GM21786 (cell line): ENCODE data around the gene RUFY1.
"Not testable (repeated sequence)": the region's sequence is repeated elsewhere in the genome, so short reads cannot be mapped to it uniquely, and the experiment has no call there.

Experiments
- ATAC-seq: cut with Tn5 transposase; IDR thresholded peaks from one replicate; pipeline ENCODE4 v1.9.1; 2021; ENCODE audit not compliant: unreplicated experiment

The RUFY1 gene, protein sequence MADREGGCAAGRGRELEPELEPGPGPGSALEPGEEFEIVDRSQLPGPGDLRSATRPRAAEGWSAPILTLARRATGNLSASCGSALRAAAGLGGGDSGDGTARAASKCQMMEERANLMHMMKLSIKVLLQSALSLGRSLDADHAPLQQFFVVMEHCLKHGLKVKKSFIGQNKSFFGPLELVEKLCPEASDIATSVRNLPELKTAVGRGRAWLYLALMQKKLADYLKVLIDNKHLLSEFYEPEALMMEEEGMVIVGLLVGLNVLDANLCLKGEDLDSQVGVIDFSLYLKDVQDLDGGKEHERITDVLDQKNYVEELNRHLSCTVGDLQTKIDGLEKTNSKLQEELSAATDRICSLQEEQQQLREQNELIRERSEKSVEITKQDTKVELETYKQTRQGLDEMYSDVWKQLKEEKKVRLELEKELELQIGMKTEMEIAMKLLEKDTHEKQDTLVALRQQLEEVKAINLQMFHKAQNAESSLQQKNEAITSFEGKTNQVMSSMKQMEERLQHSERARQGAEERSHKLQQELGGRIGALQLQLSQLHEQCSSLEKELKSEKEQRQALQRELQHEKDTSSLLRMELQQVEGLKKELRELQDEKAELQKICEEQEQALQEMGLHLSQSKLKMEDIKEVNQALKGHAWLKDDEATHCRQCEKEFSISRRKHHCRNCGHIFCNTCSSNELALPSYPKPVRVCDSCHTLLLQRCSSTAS

GRCh38 chr5:179550511-179551342 lies at the start of gene RUFY1:
Gene RUFY1, plus strand, starts transcription at chr5:179550554. Its CDS starts 16 bp downstream, at chr5:179550570.
- ATAC-seq, result peak; percentile 75

- ATAC-seq, result not testable (repeated sequence)
Observed at GRCh38 chr5:179501997-179502396, 48.4 kb upstream of the RUFY1 start.

- ATAC-seq, result not testable (repeated sequence)
Observed at GRCh38 chr5:179502420-179502819, 47.9 kb upstream of the RUFY1 start.

DNA sequence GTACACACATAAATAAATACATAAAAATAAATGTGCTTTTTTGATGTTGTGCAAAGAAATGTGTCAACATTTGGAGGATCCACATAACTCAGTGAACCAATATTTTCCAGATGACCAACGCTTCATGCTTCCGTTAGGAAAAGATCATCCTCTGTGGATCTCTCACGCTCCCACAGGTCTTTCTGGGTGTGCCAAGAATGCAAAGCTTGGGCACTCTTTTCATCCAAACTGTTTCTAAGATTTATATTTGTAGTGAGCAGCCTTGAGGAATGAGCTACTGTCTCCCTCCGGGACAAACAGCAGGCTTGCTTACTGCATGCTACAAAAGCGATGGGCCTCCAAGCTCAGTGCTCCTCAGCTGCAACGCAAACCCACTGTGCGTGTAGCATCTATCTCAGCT lies 46.2 kb upstream of the RUFY1 start:
- no peak for ATAC-seq

DNA sequence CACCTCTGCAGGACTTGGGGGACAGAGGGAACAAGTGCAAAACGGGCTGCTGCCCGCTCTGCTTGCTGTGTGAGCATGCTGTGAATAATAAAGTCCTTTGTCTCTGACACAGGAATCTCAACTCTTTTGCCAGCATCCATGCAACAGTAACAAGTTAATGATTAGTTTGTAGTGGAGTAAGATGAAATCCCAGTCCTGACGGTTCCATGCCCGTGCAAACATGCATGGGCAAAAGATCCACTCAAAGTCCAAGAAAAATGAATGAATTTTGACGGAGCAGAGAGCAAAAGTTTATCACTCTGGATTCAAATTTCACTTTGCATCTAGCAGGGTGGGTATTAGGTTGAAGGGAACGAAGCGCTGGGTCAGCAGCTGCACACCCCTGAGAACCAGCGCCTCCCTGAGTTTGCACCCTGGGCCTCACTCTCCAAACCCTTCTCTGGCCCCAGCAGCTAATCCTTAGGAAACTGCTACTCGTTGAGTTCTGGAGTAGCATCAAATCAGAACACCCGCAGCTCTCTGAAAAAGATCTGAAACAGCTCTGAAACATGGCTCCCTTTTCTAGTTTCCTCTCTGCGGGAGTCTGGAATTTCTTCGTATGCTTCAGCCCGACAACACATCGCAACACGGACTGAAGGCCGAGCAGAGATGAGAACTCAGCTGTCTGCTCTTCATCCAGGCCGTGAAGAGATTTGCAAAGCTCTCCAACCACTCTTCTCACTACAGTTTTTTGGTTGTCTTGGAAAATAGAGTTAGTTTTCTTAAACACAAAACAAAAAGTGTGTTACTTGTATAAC lies 45.6 kb upstream of the RUFY1 start:
- no peak for ATAC-seq

DNA sequence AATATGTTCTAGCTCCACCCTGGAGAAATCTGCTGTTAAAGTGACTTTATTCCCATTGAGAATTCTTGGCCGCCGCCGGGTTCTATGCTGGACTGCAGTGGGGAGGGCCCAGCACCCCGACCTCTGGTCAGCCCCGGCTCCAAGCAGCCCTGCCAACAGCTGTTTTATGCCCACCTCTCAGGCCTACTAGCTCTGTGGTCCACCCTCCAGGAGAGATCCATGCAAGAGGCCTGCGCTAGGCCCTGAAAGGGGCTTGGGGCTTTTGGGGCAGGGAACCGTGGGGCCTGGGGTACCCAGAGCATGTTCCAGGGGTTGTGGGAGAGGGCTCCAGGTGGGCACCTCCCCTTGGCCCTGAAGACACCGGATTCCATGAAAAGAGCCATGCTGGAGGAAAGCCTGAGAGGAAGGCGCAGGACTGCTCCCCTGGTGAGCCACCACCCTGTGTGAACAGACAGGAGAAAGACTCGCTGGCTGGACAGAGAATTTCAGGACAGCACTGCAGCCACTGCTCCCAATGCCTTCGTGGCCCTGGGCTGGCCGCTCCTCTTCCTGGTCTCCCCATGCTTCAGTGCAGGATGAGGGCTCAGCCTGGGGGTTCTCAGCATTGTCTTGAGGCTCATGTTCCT lies 44.6 kb upstream of the RUFY1 start:
- no peak for ATAC-seq

GRCh38 chr5:179509239-179509638 lies 41.1 kb upstream of the RUFY1 start:
- ATAC-seq, result peak; percentile 58

GRCh38 chr5:179509845-179510244 lies 40.5 kb upstream of the RUFY1 start:
- ATAC-seq, result no peak

DNA sequence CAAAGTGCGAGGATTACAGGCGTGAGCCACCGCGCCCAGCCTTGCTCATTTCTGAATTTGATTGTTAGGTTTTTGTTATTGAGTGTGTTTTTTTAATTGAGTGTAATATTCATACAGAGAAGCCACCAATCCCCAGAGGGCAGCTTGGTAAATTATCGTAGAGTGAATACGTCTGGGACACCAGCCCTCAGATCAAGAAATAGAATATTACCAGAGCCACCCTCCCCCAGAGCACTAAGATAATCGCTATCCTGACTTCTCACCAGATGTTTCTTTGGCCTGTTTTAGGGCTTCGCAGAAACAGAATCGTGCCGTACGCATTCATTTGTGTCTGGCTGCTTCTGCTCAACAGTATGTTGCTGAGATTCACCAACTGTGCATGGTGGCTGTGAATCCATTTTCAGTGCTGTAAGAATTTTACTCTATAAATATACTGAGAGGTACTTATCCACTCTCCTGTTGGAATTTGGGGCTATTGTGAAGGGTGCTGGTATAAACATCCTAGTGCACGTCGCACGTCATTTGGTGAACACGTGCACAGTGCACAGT lies 37.8 kb upstream of the RUFY1 start:
- ATAC-seq, result no peak

DNA sequence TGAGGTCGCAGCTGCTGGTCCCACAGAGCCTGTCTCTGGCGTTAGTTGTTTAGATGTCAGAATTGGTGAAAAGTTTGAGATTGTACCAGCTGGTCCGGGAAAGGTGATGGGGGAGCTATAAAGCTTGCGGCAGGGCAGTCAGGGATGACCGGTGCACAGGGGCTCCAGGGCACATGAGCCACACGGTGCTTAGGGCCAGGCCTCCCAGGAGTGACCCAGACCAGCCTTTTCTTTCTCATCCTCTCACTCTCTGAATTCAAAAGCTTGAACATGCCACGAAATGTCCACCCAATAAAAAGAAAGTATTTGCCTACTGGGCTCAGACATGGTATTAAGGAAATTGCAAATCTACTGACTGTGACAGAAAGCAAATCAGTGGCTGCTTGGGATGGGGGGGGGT lies 34.9 kb upstream of the RUFY1 start:
- ATAC-seq, result not testable (repeated sequence)

GRCh38 chr5:179516221-179516620 lies 34.1 kb upstream of the RUFY1 start:
- ATAC-seq, result no peak

- not testable (repeated sequence) for ATAC-seq
Observed at GRCh38 chr5:179517746-179518145, 32.6 kb upstream of the RUFY1 start.

DNA sequence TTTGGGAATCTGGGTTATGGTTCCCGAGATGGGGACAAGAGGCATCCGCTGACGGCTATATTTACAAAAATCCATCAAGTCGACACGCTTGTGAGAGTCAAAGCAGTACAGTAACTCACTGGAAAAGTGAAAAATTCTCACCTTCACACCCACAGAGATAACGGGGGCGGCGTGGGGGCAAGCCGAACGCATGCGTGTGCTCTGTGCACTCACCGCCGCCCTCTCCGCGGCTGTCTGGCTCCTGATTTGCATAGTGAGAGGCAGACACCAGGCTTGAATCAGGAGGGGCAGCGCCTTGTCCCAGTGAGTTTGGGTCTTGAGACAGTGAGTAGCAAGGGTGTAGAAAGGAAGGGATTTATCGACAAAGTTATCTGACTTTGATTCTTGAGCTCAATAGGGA lies 32.0 kb upstream of the RUFY1 start:
- ATAC-seq, result peak; percentile 56

DNA sequence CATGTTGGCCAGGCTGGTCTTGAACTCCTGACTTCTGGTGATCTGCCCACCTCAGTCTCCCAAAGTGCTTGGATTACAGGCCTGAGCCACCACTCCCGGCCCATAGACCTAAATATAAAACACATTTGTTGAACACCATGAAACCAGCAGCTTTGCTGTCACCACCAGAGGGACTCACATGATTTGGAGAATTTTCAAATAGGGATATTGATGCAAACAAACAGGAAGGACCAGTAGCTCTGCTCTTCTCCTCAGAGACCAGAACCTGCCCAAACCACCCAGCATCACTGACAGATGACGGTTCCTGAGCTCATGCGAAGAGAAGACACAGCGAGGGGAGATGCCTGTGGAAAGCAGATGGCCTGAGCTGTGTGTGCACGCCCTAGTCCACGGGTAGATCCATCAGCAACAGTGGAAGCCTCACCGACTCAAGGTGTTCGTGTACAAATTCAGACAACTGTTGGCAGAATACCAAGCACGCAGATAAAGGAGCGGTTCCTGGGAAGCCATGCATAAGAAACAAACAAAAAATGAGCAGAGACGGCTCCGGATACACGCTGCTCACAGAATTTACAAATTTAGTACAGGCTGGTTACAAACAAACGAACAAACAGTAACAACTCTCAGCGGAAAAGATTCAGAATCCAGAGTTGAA lies 30.8 kb upstream of the RUFY1 start:
- ATAC-seq, result not testable (repeated sequence)

- not testable (repeated sequence) for ATAC-seq
Observed at GRCh38 chr5:179522107-179522506, 28.2 kb upstream of the RUFY1 start.

- ATAC-seq, result no peak
Observed at GRCh38 chr5:179526978-179527377, 23.4 kb upstream of the RUFY1 start.

- ATAC-seq, result peak; percentile 74
Observed at GRCh38 chr5:179530069-179530998, 20.0 kb upstream of the RUFY1 start.

DNA sequence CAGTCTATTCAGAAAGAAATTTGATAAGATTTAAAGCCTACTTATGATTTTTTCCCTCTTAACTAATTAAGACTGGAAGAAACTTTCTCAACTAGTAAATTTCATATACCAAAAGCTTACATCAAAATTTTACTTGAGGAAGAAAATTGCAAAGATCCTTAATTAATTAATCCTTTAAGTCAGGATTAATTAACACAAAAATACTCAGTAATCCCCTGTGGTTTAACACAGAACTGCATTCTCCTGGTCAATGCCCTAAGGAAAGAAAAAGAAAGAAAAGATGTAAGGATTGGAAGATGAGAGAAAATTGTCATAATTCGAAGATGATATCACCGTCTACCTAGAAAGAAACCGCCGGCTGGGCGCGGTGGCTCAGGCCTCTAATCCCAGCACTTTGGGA lies 17.3 kb upstream of the RUFY1 start:
- ATAC-seq, result no peak
